ENCODE data around the gene PPP3CA.

Gene PPP3CA

DNA sequence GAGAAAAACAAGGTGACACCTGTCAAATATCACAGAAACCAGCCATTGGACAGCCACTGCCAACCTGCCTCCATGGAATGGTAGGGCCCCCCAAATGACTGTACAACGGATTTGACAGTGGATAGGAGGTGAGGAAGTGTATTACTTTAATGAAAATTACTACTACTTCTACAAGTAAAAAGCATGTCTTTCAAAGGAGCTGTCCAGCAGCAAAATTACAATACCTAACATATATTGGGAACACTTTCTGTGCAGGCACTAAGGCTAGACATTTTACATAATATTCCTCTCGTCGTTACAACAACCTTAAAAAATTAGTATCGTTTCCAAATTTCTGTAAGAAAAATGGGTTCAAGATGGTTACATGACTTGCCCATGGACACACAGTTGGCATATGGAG is 14.9 kb downstream of the PPP3CA start:
- TF ChIP-seq, protein P1, sequence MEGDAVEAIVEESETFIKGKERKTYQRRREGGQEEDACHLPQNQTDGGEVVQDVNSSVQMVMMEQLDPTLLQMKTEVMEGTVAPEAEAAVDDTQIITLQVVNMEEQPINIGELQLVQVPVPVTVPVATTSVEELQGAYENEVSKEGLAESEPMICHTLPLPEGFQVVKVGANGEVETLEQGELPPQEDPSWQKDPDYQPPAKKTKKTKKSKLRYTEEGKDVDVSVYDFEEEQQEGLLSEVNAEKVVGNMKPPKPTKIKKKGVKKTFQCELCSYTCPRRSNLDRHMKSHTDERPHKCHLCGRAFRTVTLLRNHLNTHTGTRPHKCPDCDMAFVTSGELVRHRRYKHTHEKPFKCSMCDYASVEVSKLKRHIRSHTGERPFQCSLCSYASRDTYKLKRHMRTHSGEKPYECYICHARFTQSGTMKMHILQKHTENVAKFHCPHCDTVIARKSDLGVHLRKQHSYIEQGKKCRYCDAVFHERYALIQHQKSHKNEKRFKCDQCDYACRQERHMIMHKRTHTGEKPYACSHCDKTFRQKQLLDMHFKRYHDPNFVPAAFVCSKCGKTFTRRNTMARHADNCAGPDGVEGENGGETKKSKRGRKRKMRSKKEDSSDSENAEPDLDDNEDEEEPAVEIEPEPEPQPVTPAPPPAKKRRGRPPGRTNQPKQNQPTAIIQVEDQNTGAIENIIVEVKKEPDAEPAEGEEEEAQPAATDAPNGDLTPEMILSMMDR (IDR thresholded peaks at IDR 0.05; ENCODE audit: low read length, missing control alignments), result no peak
- peak; percentile 39 for DNase-seq (ENCODE audit: low read depth)
- no peak overlapping the region for H3K4me3 ChIP-seq (replicated peaks; ENCODE audit: low read depth, low read length)

GRCh38 chr4:101331017-101331416 is 16.3 kb downstream of the PPP3CA start:
- TF ChIP-seq, protein P1 (IDR thresholded peaks at IDR 0.05; ENCODE audit: low read length, missing control alignments), result no peak
- no peak overlapping the region for H3K4me3 ChIP-seq (replicated peaks; ENCODE audit: low read depth, low read length)
- DNase-seq (ENCODE audit: low read depth), result no peak

DNA sequence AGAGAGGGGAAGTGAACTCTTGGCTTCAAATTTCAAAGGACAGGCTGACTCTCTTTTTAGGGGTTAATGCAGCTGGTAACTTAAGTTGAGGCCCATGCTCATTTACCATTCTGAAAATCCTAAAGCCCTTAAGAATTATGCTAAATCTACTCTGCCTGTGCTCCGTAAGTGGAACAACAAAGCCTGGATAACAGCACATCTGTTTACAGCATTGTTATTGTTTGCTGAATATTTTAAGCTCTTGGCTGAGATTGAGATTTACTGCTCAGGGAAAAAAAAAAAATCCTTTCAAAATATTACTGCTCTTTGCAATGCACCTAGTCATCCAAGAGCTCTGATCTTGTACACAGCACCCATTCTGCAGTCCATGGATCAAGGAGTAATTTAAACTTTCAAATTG is 17.7 kb downstream of the PPP3CA start:
- no peak overlapping the region for H3K4me3 ChIP-seq (replicated peaks; ENCODE audit: low read depth, low read length)
- TF ChIP-seq, protein P1 (IDR thresholded peaks at IDR 0.05; ENCODE audit: low read length, missing control alignments), result no peak
- DNase-seq (ENCODE audit: low read depth), result no peak

GRCh38 chr4:101328063-101328602 is 19.2 kb downstream of the PPP3CA start:
- no peak for DNase-seq (ENCODE audit: low read depth)
- H3K4me3 ChIP-seq (replicated peaks; ENCODE audit: low read depth, low read length), result no peak overlapping the region
- TF ChIP-seq, protein P1 (IDR thresholded peaks at IDR 0.05; ENCODE audit: low read length, missing control alignments), result no peak

DNA sequence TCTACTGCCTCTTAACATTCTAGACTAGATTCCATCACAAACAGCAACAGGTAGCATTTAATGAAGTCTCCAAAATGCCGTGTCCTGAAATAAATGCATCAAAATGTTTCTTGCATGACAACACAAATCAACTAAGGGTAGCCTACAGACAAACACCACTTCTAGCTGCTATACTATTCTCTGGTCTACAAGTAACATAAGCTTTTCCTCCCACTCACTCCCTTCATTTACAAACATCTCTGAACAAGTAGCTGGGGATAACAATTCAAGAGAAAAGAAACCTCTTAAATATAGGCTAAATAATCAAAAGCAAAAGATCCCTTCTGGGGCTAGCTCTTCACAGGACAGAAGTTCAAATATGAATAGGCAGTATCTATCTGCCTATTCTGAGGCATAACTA is 20.8 kb downstream of the PPP3CA start:
- DNase-seq (ENCODE audit: low read depth), result no peak
- TF ChIP-seq, protein P1 (IDR thresholded peaks at IDR 0.05; ENCODE audit: low read length, missing control alignments), result no peak
- H3K4me3 ChIP-seq (replicated peaks; ENCODE audit: low read depth, low read length), result no peak overlapping the region

DNA sequence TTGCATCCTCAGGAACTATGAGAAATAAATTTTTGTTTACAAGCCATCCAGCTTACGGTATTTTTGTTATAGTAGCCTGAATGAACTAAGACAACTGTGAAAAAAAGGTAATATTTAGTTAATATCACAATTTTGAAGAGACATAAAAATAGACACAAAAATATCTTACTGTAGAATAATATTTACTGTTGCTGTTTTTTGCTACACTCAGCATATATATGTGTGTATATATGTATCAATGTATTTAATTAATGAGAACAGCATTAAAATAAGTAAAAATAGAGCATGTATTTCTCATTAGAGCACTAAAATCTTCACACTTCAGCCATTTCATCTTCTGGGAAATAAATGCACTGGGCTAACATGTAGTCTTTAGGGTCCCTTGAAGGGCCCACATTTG is 24.6 kb downstream of the PPP3CA start:
- no peak for DNase-seq (ENCODE audit: low read depth)
- TF ChIP-seq, protein P1 (IDR thresholded peaks at IDR 0.05; ENCODE audit: low read length, missing control alignments), result no peak
- no peak overlapping the region for H3K4me3 ChIP-seq (replicated peaks; ENCODE audit: low read depth, low read length)

- TF ChIP-seq, protein P1 (IDR thresholded peaks at IDR 0.05; ENCODE audit: low read length, missing control alignments), result no peak
- no peak overlapping the region for H3K4me3 ChIP-seq (replicated peaks; ENCODE audit: low read depth, low read length)
- peak; percentile 30 for DNase-seq (ENCODE audit: low read depth)
Observed at GRCh38 chr4:101321481-101322042, 25.8 kb downstream of the PPP3CA start.

All from fibroblast of pulmonary artery (primary cell).